IMR-90 (cell line): ENCODE data around the gene CD72. TPM values are rescaled to one million over a fixed set of nuclear protein-coding genes. Genes with fewer than 3 reads are reported as not detected.

Source experiments
- ATAC-seq: fragments of 200-7000 bp; cut with Tn5 transposase; 2 replicates; pipeline ENCODE4 v1.9.1; 2020; ENCODE audit warnings: low read depth, mild to moderate bottlenecking, moderate library complexity
- BruUV-seq: library from RNA; stranded (reverse); fragments of 400-500 nt; replicated peaks from 2 replicates; lab custom pipeline; 2021; lab: Mats Ljungman, UMichigan
- CTCF ChIA-PET: fragments of 300-600 bp; formaldehyde crosslinking; extraction: SDS; loops from one replicate; lab custom pipeline; 2021; ENCODE audit warnings: antibody characterized with exemption; lab: Yijun Ruan, JAX
- POLR2A ChIA-PET: fragments of 300-600 bp; sonication (Branson Sonifier 250); formaldehyde crosslinking; loops from one replicate; lab custom pipeline; 2022; ENCODE audit warnings: antibody characterized with exemption; ENCODE audit not compliant: unreplicated experiment; lab: Charles Lee
- DNase-seq: peaks from one replicate; pipeline ENCODE4 v3.0.0; 2013
- H2AFZ ChIP-seq: replicated peaks from 2 replicates; pipeline ENCODE3; 2013; ENCODE audit warnings: low read length, mild to moderate bottlenecking; ENCODE audit not compliant: poor library complexity
- H2AK5ac ChIP-seq: 2 replicates; pipeline ENCODE4 v1.6.1; 2013; ENCODE audit warnings: low read depth, low read length, inconsistent platforms
- H2AK9ac ChIP-seq: replicated peaks from 2 replicates; pipeline ENCODE3; 2013; ENCODE audit warnings: mild to moderate bottlenecking, low read depth, low read length, moderate library complexity; ENCODE audit not compliant: poor library complexity
- H2BK120ac ChIP-seq: 2 replicates; pipeline ENCODE4 v1.6.1; 2013; ENCODE audit warnings: low read depth, low read length, inconsistent platforms
- H2BK15ac ChIP-seq: 3 replicates; pipeline ENCODE4 v1.6.1; 2013; ENCODE audit warnings: low read depth, low read length, inconsistent platforms
- H2BK20ac ChIP-seq: 2 replicates; pipeline ENCODE4 v1.6.1; 2013; ENCODE audit warnings: low read depth, mild to moderate bottlenecking, inconsistent platforms, low read length, moderate library complexity
- H2BK5ac ChIP-seq: 2 replicates; pipeline ENCODE4 v1.6.1; 2013; ENCODE audit warnings: mild to moderate bottlenecking, low read depth, low read length, inconsistent platforms; ENCODE audit not compliant: poor library complexity, severe bottlenecking
- H3K14ac ChIP-seq: replicated peaks from 2 replicates; pipeline ENCODE4 v1.6.1; 2013; ENCODE audit warnings: low read depth, low read length, inconsistent platforms
- H3K18ac ChIP-seq: 2 replicates; pipeline ENCODE4 v1.6.1; 2013; ENCODE audit warnings: low read depth, low read length, control low read depth
- H3K23ac ChIP-seq: 2 replicates; pipeline ENCODE4 v1.6.1; 2013; ENCODE audit warnings: low read depth, low read length, inconsistent platforms
- H3K27ac ChIP-seq: 2 replicates; pipeline ENCODE4 v1.5.1; 2013; ENCODE audit warnings: mild to moderate bottlenecking, control low read depth, low read length; ENCODE audit not compliant: insufficient read depth
- H3K27me3 ChIP-seq: 2 replicates; pipeline ENCODE4 v1.6.1; 2013; ENCODE audit warnings: low read length; ENCODE audit not compliant: control insufficient read depth, insufficient read depth
- H3K36me3 ChIP-seq: 2 replicates; pipeline ENCODE4 v1.6.1; 2013; ENCODE audit warnings: low read length, mixed read lengths; ENCODE audit not compliant: control insufficient read depth, insufficient read depth
- H3K4ac ChIP-seq: 2 replicates; pipeline ENCODE4 v1.6.1; 2013; ENCODE audit warnings: low read depth, low read length, inconsistent platforms
- H3K4me1 ChIP-seq: 2 replicates; pipeline ENCODE4 v1.6.1; 2013; ENCODE audit warnings: low read length, mixed read lengths; ENCODE audit not compliant: control insufficient read depth, insufficient read depth
- H3K4me2 ChIP-seq: 2 replicates; pipeline ENCODE4 v1.6.1; 2013; ENCODE audit warnings: low read depth, mild to moderate bottlenecking, control low read depth, low read length, moderate library complexity
- H3K4me3 ChIP-seq: 2 replicates; pipeline ENCODE4 v1.5.1; 2013; ENCODE audit warnings: low read depth, mild to moderate bottlenecking, control low read depth, low read length, moderate library complexity; ENCODE audit not compliant: insufficient read depth
- H3K56ac ChIP-seq: 2 replicates; pipeline ENCODE4 v1.6.1; 2013; ENCODE audit warnings: low read length, inconsistent platforms; ENCODE audit not compliant: insufficient read depth; ENCODE audit errors: extremely low read depth
- H3K79me1 ChIP-seq, 2 experiments: 2 replicates each; pipeline ENCODE4 v1.6.1; 2013; ENCODE audit warnings: low read length in 2 of 2, inconsistent platforms in 1 of 2, low read depth in 1 of 2
- H3K9ac ChIP-seq: 2 replicates; pipeline ENCODE4 v1.6.1; 2013; ENCODE audit warnings: low read depth, low read length, control low read depth
- H3K9me1 ChIP-seq: 2 replicates; pipeline ENCODE4 v1.6.1; 2013; ENCODE audit warnings: low read length, inconsistent platforms; ENCODE audit not compliant: insufficient read depth
- H3K9me3 ChIP-seq: 2 replicates; pipeline ENCODE4 v1.6.1; 2013; ENCODE audit warnings: low read length; ENCODE audit not compliant: control insufficient read depth, insufficient read depth
- H4K20me1 ChIP-seq: 2 replicates; pipeline ENCODE4 v1.6.1; 2013; ENCODE audit warnings: low read length, inconsistent platforms; ENCODE audit not compliant: insufficient read depth
- H4K5ac ChIP-seq: 2 replicates; pipeline ENCODE4 v1.6.1; 2013; ENCODE audit warnings: mild to moderate bottlenecking, low read depth, low read length, control low read depth
- H4K8ac ChIP-seq, 2 experiments: 2 replicates each; pipeline ENCODE4 v1.6.1; 2013; ENCODE audit warnings: low read depth in 2 of 2, low read length in 2 of 2, control low read depth in 1 of 2, inconsistent platforms in 1 of 2
- H4K91ac ChIP-seq: 2 replicates; pipeline ENCODE4 v1.6.1; 2013; ENCODE audit warnings: low read depth, low read length, inconsistent platforms; ENCODE audit not compliant: insufficient read depth
- BHLHE40 ChIP-seq: fragments of 150-350 bp; IDR thresholded peaks from 2 replicates; pipeline ENCODE4 v1.6.1; 2016; ENCODE audit warnings: mild to moderate bottlenecking, low read depth, low read length
- CEBPB ChIP-seq: IDR thresholded peaks from 2 replicates; pipeline ENCODE4 v1.6.1; 2012; ENCODE audit warnings: low read depth, low read length, improper control_type of control experiment
- CHD1 ChIP-seq: IDR thresholded peaks from 2 replicates; pipeline ENCODE4 v1.6.1; 2012; ENCODE audit warnings: low read depth, low read length, improper control_type of control experiment
- FOS ChIP-seq: fragments of 150-350 bp; IDR thresholded peaks from 2 replicates; pipeline ENCODE4 v1.6.1; 2016; ENCODE audit warnings: low read depth, low read length
- MAZ ChIP-seq: IDR thresholded peaks from 2 replicates; pipeline ENCODE4 v1.6.1; 2012; ENCODE audit warnings: low read depth, mild to moderate bottlenecking, low read length, improper control_type of control experiment, moderate library complexity, borderline replicate concordance
- MXI1 ChIP-seq: IDR thresholded peaks from 2 replicates; pipeline ENCODE4 v1.6.1; 2012; ENCODE audit warnings: low read depth, mild to moderate bottlenecking, low read length, moderate library complexity, borderline replicate concordance
- NFE2L2 ChIP-seq: fragments of 150-350 bp; IDR thresholded peaks from 2 replicates; pipeline ENCODE4 v1.6.1; 2016; ENCODE audit warnings: low read depth, mild to moderate bottlenecking, low read length
- RAD21 ChIP-seq: IDR thresholded peaks from 2 replicates; pipeline ENCODE4 v1.6.1; 2012; ENCODE audit warnings: low read length, improper control_type of control experiment
- RFX5 ChIP-seq: IDR thresholded peaks from 2 replicates; pipeline ENCODE4 v1.8.0; 2012; ENCODE audit warnings: low read depth, mild to moderate bottlenecking, low read length, moderate library complexity
- WGBS, 2 experiments: methylation state at CpG; one replicate each; pipeline versions ENCODE4 v1.1.5 to v1.1.7; 2013; ENCODE audit warnings: missing lambda C conversion rate in 2 of 2; ENCODE audit not compliant: insufficient read length in 1 of 2; ENCODE audit errors: extremely low coverage in 2 of 2; 5-methylcytosine and 5-hydroxymethylcytosine counted together
- dilution Hi-C: fragments of 300-500 bp; cut with HindIII; formaldehyde crosslinking; loops from one replicate; pipeline ENCODE4 v1.14.3; 2018; ENCODE audit warnings: low sequenced_read_pairs; ENCODE audit not compliant: unreplicated experiment
- in situ Hi-C: fragments of 300-500 bp; cut with MboI; formaldehyde crosslinking; loops from 3 replicates; pipeline ENCODE4 v1.14.3; 2019; ENCODE audit warnings: low sequenced_read_pairs, inconsistent platforms, mixed read lengths
- intact Hi-C: fragments of 100-400 bp; cut with micrococcal nuclease; formaldehyde crosslinking; loops from 2 replicates; pipeline ENCODE4 v1.10.0; 2022
- polyA plus RNA-seq, 3 experiments: library from polyadenylated mRNA; depleted of rRNA; stranded (reverse); fragments of >200 nt; gene quantifications; 2 replicates each; pipeline ENCODE4 v1.2.3, GENCODE V29; 2012; ENCODE audit warnings: low replicate concordance in 1 of 3
- total RNA-seq: library from RNA; depleted of rRNA; stranded (reverse); fragments of >200 nt; gene quantifications from 2 replicates; pipeline ENCODE4 v1.2.3, GENCODE V29; 2012
- TF ChIP-seq, protein P1 (sequence below): fragments of 150-350 bp; IDR thresholded peaks from 2 replicates; pipeline ENCODE4 v1.6.1; 2016; ENCODE audit warnings: low read depth, mild to moderate bottlenecking, low read length, moderate library complexity, borderline replicate concordance
- TF ChIP-seq, protein P2 (sequence below): fragments of 150-350 bp; IDR thresholded peaks from 2 replicates; pipeline ENCODE4 v1.6.1; 2017; ENCODE audit warnings: mild to moderate bottlenecking, antibody characterized with exemption, low read length, low read depth
- TF ChIP-seq, protein P3 (sequence below): conservative IDR thresholded peaks from 2 replicates; pipeline ENCODE4 v1.5.1; 2012; ENCODE audit warnings: mild to moderate bottlenecking, low read depth, low read length, improper control_type of control experiment

The CD72 gene
- total and polyA plus RNA-seq, 2 of the 4 experiments (the other 2 are of a cell fraction), result 0.36 to 0.58 TPM

DNA sequence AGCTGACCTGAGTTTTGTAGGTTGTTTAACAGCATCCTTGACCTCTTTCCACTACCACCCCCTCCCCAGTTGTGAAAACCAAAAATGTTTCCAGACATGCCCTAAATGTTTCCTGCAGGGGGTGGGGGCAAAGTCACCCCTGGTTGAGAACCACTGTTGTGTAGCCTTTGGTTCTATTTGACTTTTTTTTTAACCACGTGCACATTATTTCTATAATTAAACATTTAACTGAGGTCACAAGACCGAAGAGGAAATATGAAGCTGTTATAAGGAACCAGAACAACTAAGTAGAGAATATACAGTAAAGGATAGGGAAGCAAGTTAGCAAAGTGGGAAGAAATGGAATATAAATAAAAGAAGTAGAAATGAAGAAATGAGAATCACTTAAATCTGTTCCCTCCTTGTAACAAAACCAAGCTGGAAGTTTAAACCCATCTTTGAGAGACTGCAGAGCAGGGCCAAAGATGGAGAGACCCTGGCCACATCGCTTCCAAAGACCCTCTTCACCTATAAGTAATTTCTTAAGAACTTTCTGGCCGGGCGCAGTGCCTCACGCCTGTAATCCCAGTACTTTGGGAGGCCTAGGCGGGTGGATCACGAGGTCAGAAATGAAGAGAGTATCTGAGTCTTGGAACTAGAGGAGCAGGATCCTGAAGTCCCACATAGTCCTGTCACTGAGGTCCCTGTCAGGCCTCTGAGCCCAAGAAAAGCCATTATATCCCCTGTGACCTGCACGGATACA, 18.1 kb upstream of the CD72 start:
- Histone ChIP-seq H3K56ac (no peak overlapping the region), H3K4ac (no peak overlapping the region), H2AK9ac (no peak overlapping the region), H2AK5ac (no peak overlapping the region), H4K5ac (no peak overlapping the region), H3K23ac (no peak overlapping the region), H3K4me3 (no peak overlapping the region), H3K9ac (no peak overlapping the region), H2AFZ (no peak overlapping the region), H4K8ac (no peak overlapping the region), H3K27me3 (no peaks in the 10 kb centered on the region; the same call in 1 of the 2 replicates), H3K27ac (no peak overlapping the region), H2BK20ac (no peak overlapping the region), H3K36me3 (no peaks in the 10 kb centered on the region), H3K79me1 (no peaks in the 10 kb centered on the region), H2BK15ac (no peak overlapping the region), H4K20me1 (no peaks in the 10 kb centered on the region), H3K4me2 (no peak overlapping the region), H2BK5ac (no peak overlapping the region), H4K91ac (no peak overlapping the region), H3K9me1 (no peaks in the 10 kb centered on the region), H3K9me3 (no peaks in the 10 kb centered on the region), H3K4me1 (no peaks in the 10 kb centered on the region), H2BK120ac (no peak overlapping the region), H3K14ac (no peak overlapping the region), H3K18ac (no peak overlapping the region)
- WGBS, 2 experiments, result 100% methylated on average over 1 of the region's 9 CpGs; no CpG with 5 or more reads in 1 of the 2 experiments
- TF ChIP-seq RAD21 (no peak), CHD1 (no peak), MXI1 (no peak), MAZ (no peak), NFE2L2 (no peak), CEBPB (no peak), BHLHE40 (no peak), FOS (no peak), RFX5 (no peak)
- TF ChIP-seq, protein P1, sequence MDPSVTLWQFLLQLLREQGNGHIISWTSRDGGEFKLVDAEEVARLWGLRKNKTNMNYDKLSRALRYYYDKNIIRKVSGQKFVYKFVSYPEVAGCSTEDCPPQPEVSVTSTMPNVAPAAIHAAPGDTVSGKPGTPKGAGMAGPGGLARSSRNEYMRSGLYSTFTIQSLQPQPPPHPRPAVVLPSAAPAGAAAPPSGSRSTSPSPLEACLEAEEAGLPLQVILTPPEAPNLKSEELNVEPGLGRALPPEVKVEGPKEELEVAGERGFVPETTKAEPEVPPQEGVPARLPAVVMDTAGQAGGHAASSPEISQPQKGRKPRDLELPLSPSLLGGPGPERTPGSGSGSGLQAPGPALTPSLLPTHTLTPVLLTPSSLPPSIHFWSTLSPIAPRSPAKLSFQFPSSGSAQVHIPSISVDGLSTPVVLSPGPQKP, result no peak
- TF ChIP-seq, protein P2, sequence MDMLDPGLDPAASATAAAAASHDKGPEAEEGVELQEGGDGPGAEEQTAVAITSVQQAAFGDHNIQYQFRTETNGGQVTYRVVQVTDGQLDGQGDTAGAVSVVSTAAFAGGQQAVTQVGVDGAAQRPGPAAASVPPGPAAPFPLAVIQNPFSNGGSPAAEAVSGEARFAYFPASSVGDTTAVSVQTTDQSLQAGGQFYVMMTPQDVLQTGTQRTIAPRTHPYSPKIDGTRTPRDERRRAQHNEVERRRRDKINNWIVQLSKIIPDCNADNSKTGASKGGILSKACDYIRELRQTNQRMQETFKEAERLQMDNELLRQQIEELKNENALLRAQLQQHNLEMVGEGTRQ, result no peak
- TF ChIP-seq, protein P3, sequence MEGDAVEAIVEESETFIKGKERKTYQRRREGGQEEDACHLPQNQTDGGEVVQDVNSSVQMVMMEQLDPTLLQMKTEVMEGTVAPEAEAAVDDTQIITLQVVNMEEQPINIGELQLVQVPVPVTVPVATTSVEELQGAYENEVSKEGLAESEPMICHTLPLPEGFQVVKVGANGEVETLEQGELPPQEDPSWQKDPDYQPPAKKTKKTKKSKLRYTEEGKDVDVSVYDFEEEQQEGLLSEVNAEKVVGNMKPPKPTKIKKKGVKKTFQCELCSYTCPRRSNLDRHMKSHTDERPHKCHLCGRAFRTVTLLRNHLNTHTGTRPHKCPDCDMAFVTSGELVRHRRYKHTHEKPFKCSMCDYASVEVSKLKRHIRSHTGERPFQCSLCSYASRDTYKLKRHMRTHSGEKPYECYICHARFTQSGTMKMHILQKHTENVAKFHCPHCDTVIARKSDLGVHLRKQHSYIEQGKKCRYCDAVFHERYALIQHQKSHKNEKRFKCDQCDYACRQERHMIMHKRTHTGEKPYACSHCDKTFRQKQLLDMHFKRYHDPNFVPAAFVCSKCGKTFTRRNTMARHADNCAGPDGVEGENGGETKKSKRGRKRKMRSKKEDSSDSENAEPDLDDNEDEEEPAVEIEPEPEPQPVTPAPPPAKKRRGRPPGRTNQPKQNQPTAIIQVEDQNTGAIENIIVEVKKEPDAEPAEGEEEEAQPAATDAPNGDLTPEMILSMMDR, result no peak
- no peak for ATAC-seq
- BruUV-seq, result no TSS peak
- intact Hi-C loops, result no loop called here
- in situ Hi-C loops, result no loop called here
- dilution Hi-C loops, result no loop called here
- DNase-seq, result no peak
- ChIA-PET CTCF (no interaction called here), POLR2A (no interaction called here)
